IMR-90 (cell line): ENCODE data around the gene HELZ. TPM values are rescaled to one million over a fixed set of nuclear protein-coding genes. Genes with fewer than 3 reads are reported as not detected.

Experiments
- ATAC-seq: fragments of 200-7000 bp; cut with Tn5 transposase; 2 replicates; pipeline ENCODE4 v1.9.1; 2020; ENCODE audit warnings: low read depth, mild to moderate bottlenecking, moderate library complexity
- BruUV-seq: library from RNA; stranded (reverse); fragments of 400-500 nt; replicated peaks from 2 replicates; lab custom pipeline; 2021; lab: Mats Ljungman, UMichigan
- CTCF ChIA-PET: fragments of 300-600 bp; formaldehyde crosslinking; extraction: SDS; loops from one replicate; lab custom pipeline; 2021; ENCODE audit warnings: antibody characterized with exemption; lab: Yijun Ruan, JAX
- POLR2A ChIA-PET: fragments of 300-600 bp; sonication (Branson Sonifier 250); formaldehyde crosslinking; loops from one replicate; lab custom pipeline; 2022; ENCODE audit warnings: antibody characterized with exemption; ENCODE audit not compliant: unreplicated experiment; lab: Charles Lee
- DNase-seq: peaks from one replicate; pipeline ENCODE4 v3.0.0; 2013
- H2AFZ ChIP-seq: replicated peaks from 2 replicates; pipeline ENCODE3; 2013; ENCODE audit warnings: low read length, mild to moderate bottlenecking; ENCODE audit not compliant: poor library complexity
- H2AK5ac ChIP-seq: 2 replicates; pipeline ENCODE4 v1.6.1; 2013; ENCODE audit warnings: low read depth, low read length, inconsistent platforms
- H2AK9ac ChIP-seq: replicated peaks from 2 replicates; pipeline ENCODE3; 2013; ENCODE audit warnings: mild to moderate bottlenecking, low read depth, low read length, moderate library complexity; ENCODE audit not compliant: poor library complexity
- H2BK120ac ChIP-seq: 2 replicates; pipeline ENCODE4 v1.6.1; 2013; ENCODE audit warnings: low read depth, low read length, inconsistent platforms
- H2BK15ac ChIP-seq: 3 replicates; pipeline ENCODE4 v1.6.1; 2013; ENCODE audit warnings: low read depth, low read length, inconsistent platforms
- H2BK20ac ChIP-seq: 2 replicates; pipeline ENCODE4 v1.6.1; 2013; ENCODE audit warnings: low read depth, mild to moderate bottlenecking, inconsistent platforms, low read length, moderate library complexity
- H2BK5ac ChIP-seq: 2 replicates; pipeline ENCODE4 v1.6.1; 2013; ENCODE audit warnings: mild to moderate bottlenecking, low read depth, low read length, inconsistent platforms; ENCODE audit not compliant: poor library complexity, severe bottlenecking
- H3K14ac ChIP-seq: replicated peaks from 2 replicates; pipeline ENCODE4 v1.6.1; 2013; ENCODE audit warnings: low read depth, low read length, inconsistent platforms
- H3K18ac ChIP-seq: 2 replicates; pipeline ENCODE4 v1.6.1; 2013; ENCODE audit warnings: low read depth, low read length, control low read depth
- H3K23ac ChIP-seq: 2 replicates; pipeline ENCODE4 v1.6.1; 2013; ENCODE audit warnings: low read depth, low read length, inconsistent platforms
- H3K27ac ChIP-seq: 2 replicates; pipeline ENCODE4 v1.5.1; 2013; ENCODE audit warnings: mild to moderate bottlenecking, control low read depth, low read length; ENCODE audit not compliant: insufficient read depth
- H3K27me3 ChIP-seq: 2 replicates; pipeline ENCODE4 v1.6.1; 2013; ENCODE audit warnings: low read length; ENCODE audit not compliant: control insufficient read depth, insufficient read depth
- H3K36me3 ChIP-seq: 2 replicates; pipeline ENCODE4 v1.6.1; 2013; ENCODE audit warnings: low read length, mixed read lengths; ENCODE audit not compliant: control insufficient read depth, insufficient read depth
- H3K4ac ChIP-seq: 2 replicates; pipeline ENCODE4 v1.6.1; 2013; ENCODE audit warnings: low read depth, low read length, inconsistent platforms
- H3K4me1 ChIP-seq: 2 replicates; pipeline ENCODE4 v1.6.1; 2013; ENCODE audit warnings: low read length, mixed read lengths; ENCODE audit not compliant: control insufficient read depth, insufficient read depth
- H3K4me2 ChIP-seq: 2 replicates; pipeline ENCODE4 v1.6.1; 2013; ENCODE audit warnings: low read depth, mild to moderate bottlenecking, control low read depth, low read length, moderate library complexity
- H3K4me3 ChIP-seq: 2 replicates; pipeline ENCODE4 v1.5.1; 2013; ENCODE audit warnings: low read depth, mild to moderate bottlenecking, control low read depth, low read length, moderate library complexity; ENCODE audit not compliant: insufficient read depth
- H3K56ac ChIP-seq: 2 replicates; pipeline ENCODE4 v1.6.1; 2013; ENCODE audit warnings: low read length, inconsistent platforms; ENCODE audit not compliant: insufficient read depth; ENCODE audit errors: extremely low read depth
- H3K79me1 ChIP-seq, 2 experiments: 2 replicates each; pipeline ENCODE4 v1.6.1; 2013; ENCODE audit warnings: low read length in 2 of 2, inconsistent platforms in 1 of 2, low read depth in 1 of 2
- H3K9ac ChIP-seq: 2 replicates; pipeline ENCODE4 v1.6.1; 2013; ENCODE audit warnings: low read depth, low read length, control low read depth
- H3K9me1 ChIP-seq: 2 replicates; pipeline ENCODE4 v1.6.1; 2013; ENCODE audit warnings: low read length, inconsistent platforms; ENCODE audit not compliant: insufficient read depth
- H3K9me3 ChIP-seq: 2 replicates; pipeline ENCODE4 v1.6.1; 2013; ENCODE audit warnings: low read length; ENCODE audit not compliant: control insufficient read depth, insufficient read depth
- H4K20me1 ChIP-seq: 2 replicates; pipeline ENCODE4 v1.6.1; 2013; ENCODE audit warnings: low read length, inconsistent platforms; ENCODE audit not compliant: insufficient read depth
- H4K5ac ChIP-seq: 2 replicates; pipeline ENCODE4 v1.6.1; 2013; ENCODE audit warnings: mild to moderate bottlenecking, low read depth, low read length, control low read depth
- H4K8ac ChIP-seq, 2 experiments: 2 replicates each; pipeline ENCODE4 v1.6.1; 2013; ENCODE audit warnings: low read depth in 2 of 2, low read length in 2 of 2, control low read depth in 1 of 2, inconsistent platforms in 1 of 2
- H4K91ac ChIP-seq: 2 replicates; pipeline ENCODE4 v1.6.1; 2013; ENCODE audit warnings: low read depth, low read length, inconsistent platforms; ENCODE audit not compliant: insufficient read depth
- BHLHE40 ChIP-seq: fragments of 150-350 bp; IDR thresholded peaks from 2 replicates; pipeline ENCODE4 v1.6.1; 2016; ENCODE audit warnings: mild to moderate bottlenecking, low read depth, low read length
- CEBPB ChIP-seq: IDR thresholded peaks from 2 replicates; pipeline ENCODE4 v1.6.1; 2012; ENCODE audit warnings: low read depth, low read length, improper control_type of control experiment
- CHD1 ChIP-seq: IDR thresholded peaks from 2 replicates; pipeline ENCODE4 v1.6.1; 2012; ENCODE audit warnings: low read depth, low read length, improper control_type of control experiment
- CTCF ChIP-seq: conservative IDR thresholded peaks from 2 replicates; pipeline ENCODE4 v1.5.1; 2012; ENCODE audit warnings: mild to moderate bottlenecking, low read depth, low read length, improper control_type of control experiment
- ELK1 ChIP-seq: fragments of 150-350 bp; IDR thresholded peaks from 2 replicates; pipeline ENCODE4 v1.6.1; 2016; ENCODE audit warnings: low read depth, mild to moderate bottlenecking, low read length, moderate library complexity, borderline replicate concordance
- FOS ChIP-seq: fragments of 150-350 bp; IDR thresholded peaks from 2 replicates; pipeline ENCODE4 v1.6.1; 2016; ENCODE audit warnings: low read depth, low read length
- MAFK ChIP-seq: IDR thresholded peaks from 2 replicates; pipeline ENCODE4 v1.6.1; 2012; ENCODE audit warnings: low read depth, low read length, improper control_type of control experiment
- MAZ ChIP-seq: IDR thresholded peaks from 2 replicates; pipeline ENCODE4 v1.6.1; 2012; ENCODE audit warnings: low read depth, mild to moderate bottlenecking, low read length, improper control_type of control experiment, moderate library complexity, borderline replicate concordance
- MXI1 ChIP-seq: IDR thresholded peaks from 2 replicates; pipeline ENCODE4 v1.6.1; 2012; ENCODE audit warnings: low read depth, mild to moderate bottlenecking, low read length, moderate library complexity, borderline replicate concordance
- NFE2L2 ChIP-seq: fragments of 150-350 bp; IDR thresholded peaks from 2 replicates; pipeline ENCODE4 v1.6.1; 2016; ENCODE audit warnings: low read depth, mild to moderate bottlenecking, low read length
- POLR2A ChIP-seq: IDR thresholded peaks from 2 replicates; pipeline ENCODE4 v1.6.1; 2012; ENCODE audit warnings: mild to moderate bottlenecking, low read depth, low read length
- RAD21 ChIP-seq: IDR thresholded peaks from 2 replicates; pipeline ENCODE4 v1.6.1; 2012; ENCODE audit warnings: low read length, improper control_type of control experiment
- RCOR1 ChIP-seq: IDR thresholded peaks from 2 replicates; pipeline ENCODE4 v1.6.1; 2012; ENCODE audit warnings: mild to moderate bottlenecking, low read length, improper control_type of control experiment; ENCODE audit not compliant: insufficient replicate concordance
- RFX5 ChIP-seq: IDR thresholded peaks from 2 replicates; pipeline ENCODE4 v1.8.0; 2012; ENCODE audit warnings: low read depth, mild to moderate bottlenecking, low read length, moderate library complexity
- SMC3 ChIP-seq: fragments of 150-350 bp; IDR thresholded peaks from 2 replicates; pipeline ENCODE4 v1.6.1; 2016; ENCODE audit warnings: low read depth, mild to moderate bottlenecking, antibody characterized with exemption, low read length, moderate library complexity
- WGBS, 2 experiments: methylation state at CpG; one replicate each; pipeline versions ENCODE4 v1.1.5 to v1.1.7; 2013; ENCODE audit warnings: missing lambda C conversion rate in 2 of 2; ENCODE audit not compliant: insufficient read length in 1 of 2; ENCODE audit errors: extremely low coverage in 2 of 2; 5-methylcytosine and 5-hydroxymethylcytosine counted together
- dilution Hi-C: fragments of 300-500 bp; cut with HindIII; formaldehyde crosslinking; loops from one replicate; pipeline ENCODE4 v1.14.3; 2018; ENCODE audit warnings: low sequenced_read_pairs; ENCODE audit not compliant: unreplicated experiment
- in situ Hi-C: fragments of 300-500 bp; cut with MboI; formaldehyde crosslinking; loops from 3 replicates; pipeline ENCODE4 v1.14.3; 2019; ENCODE audit warnings: low sequenced_read_pairs, inconsistent platforms, mixed read lengths
- intact Hi-C: fragments of 100-400 bp; cut with micrococcal nuclease; formaldehyde crosslinking; loops from 2 replicates; pipeline ENCODE4 v1.10.0; 2022
- polyA plus RNA-seq, 3 experiments: library from polyadenylated mRNA; depleted of rRNA; stranded (reverse); fragments of >200 nt; gene quantifications; 2 replicates each; pipeline ENCODE4 v1.2.3, GENCODE V29; 2012; ENCODE audit warnings: low replicate concordance in 1 of 3
- total RNA-seq: library from RNA; depleted of rRNA; stranded (reverse); fragments of >200 nt; gene quantifications from 2 replicates; pipeline ENCODE4 v1.2.3, GENCODE V29; 2012
- TF ChIP-seq, protein P1 (sequence below): fragments of 150-350 bp; IDR thresholded peaks from 2 replicates; pipeline ENCODE4 v1.6.1; 2017; ENCODE audit warnings: mild to moderate bottlenecking, antibody characterized with exemption, low read length, low read depth

The HELZ gene
- total and polyA plus RNA-seq, 2 of the 4 experiments (the other 2 are of a cell fraction) = 8.0 to 60.6 TPM

- H3K79me1 ChIP-seq = peaks cover 0 to 9% of the 10 kb centered on the region in 2 experiments; a peak in 2 of 4 replicates
- ATAC-seq (no peak), DNase-seq (no peak)
- H3K23ac ChIP-seq = no peak overlapping the region
- H4K91ac ChIP-seq = no peak overlapping the region
- H2BK5ac ChIP-seq = no peak overlapping the region
- no peak overlapping the region for H3K4me3 ChIP-seq
- no peak overlapping the region for H3K18ac ChIP-seq
- H3K9me1 ChIP-seq = peaks cover 8% of the 10 kb centered on the region
- no peak overlapping the region for H2AK9ac ChIP-seq
- TF ChIP-seq MXI1 (no peak), ELK1 (no peak), SMC3 (no peak), RCOR1 (no peak), BHLHE40 (no peak), FOS (no peak), CTCF (no peak), CEBPB (no peak), RFX5 (no peak), NFE2L2 (no peak), RAD21 (no peak), CHD1 (no peak), POLR2A (no peak), MAZ (no peak), MAFK (no peak)
- TF ChIP-seq, protein P1, sequence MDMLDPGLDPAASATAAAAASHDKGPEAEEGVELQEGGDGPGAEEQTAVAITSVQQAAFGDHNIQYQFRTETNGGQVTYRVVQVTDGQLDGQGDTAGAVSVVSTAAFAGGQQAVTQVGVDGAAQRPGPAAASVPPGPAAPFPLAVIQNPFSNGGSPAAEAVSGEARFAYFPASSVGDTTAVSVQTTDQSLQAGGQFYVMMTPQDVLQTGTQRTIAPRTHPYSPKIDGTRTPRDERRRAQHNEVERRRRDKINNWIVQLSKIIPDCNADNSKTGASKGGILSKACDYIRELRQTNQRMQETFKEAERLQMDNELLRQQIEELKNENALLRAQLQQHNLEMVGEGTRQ = no peak
- H3K36me3 ChIP-seq = peaks cover 31% of the 10 kb centered on the region
- H3K9me3 ChIP-seq = no peaks in the 10 kb centered on the region
- intact Hi-C loops (no loop called here), in situ Hi-C loops (no loop called here), dilution Hi-C loops (no loop called here)
- no peak overlapping the region for H4K8ac ChIP-seq
- H4K20me1 ChIP-seq = no peaks in the 10 kb centered on the region
- ChIA-PET POLR2A (no interaction called here), CTCF (no interaction called here)
- H3K4ac ChIP-seq = no peak overlapping the region
- no peak overlapping the region for H3K9ac ChIP-seq
- H3K4me2 ChIP-seq = no peak overlapping the region
- H2BK120ac ChIP-seq = no peak overlapping the region
- no peak overlapping the region for H3K27ac ChIP-seq
- WGBS, 2 experiments = no CpG with 5 or more reads among the region's 3 CpGs
- H2AK5ac ChIP-seq = no peak overlapping the region
- H2BK20ac ChIP-seq = no peak overlapping the region
- no peak overlapping the region for H3K56ac ChIP-seq
- H3K4me1 ChIP-seq = peaks cover 2% of the 10 kb centered on the region; the same call in 1 of the 2 replicates
- H4K5ac ChIP-seq = no peak overlapping the region
- H3K27me3 ChIP-seq = no peaks in the 10 kb centered on the region
- H3K14ac ChIP-seq = no peak overlapping the region
- no TSS peak for BruUV-seq
- no peak overlapping the region for H2BK15ac ChIP-seq
- H2AFZ ChIP-seq = no peak overlapping the region
Measured at GRCh38 chr17:67110619-67111018, 134.4 kb downstream of the HELZ start.
